ENCODE data around the gene ZNF462. TPM values are rescaled to one million over a fixed set of nuclear protein-coding genes. Genes with fewer than 3 reads are reported as not detected.
A peak's percentile ranks its signal among the peaks of the same experiment; 100 is the strongest.

ZNF462 gene
- total RNA-seq, 4 donors from 2014 or later, result 18.6 to 37.1 (median 27.3) TPM

DNA sequence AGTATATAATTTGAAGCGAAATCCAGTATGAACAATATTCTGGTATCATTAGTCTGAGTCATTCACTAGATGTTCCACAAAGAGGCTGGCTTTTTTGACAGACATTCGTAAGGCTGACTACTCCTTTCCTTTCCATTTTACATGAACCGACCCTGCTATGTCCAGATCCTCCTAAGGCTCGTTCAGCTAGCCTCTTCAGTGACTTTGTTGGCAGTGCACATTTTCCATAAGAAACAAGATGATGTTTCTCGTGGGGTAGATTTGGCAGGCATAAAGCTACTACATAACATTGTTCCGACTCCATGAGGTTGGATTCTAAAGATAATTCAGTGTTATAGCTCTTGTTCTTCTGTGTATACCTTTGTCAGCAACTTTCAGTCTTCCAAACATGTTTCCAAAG is 49.0 kb downstream of the ZNF462 start:
- TF ChIP-seq, protein P1, sequence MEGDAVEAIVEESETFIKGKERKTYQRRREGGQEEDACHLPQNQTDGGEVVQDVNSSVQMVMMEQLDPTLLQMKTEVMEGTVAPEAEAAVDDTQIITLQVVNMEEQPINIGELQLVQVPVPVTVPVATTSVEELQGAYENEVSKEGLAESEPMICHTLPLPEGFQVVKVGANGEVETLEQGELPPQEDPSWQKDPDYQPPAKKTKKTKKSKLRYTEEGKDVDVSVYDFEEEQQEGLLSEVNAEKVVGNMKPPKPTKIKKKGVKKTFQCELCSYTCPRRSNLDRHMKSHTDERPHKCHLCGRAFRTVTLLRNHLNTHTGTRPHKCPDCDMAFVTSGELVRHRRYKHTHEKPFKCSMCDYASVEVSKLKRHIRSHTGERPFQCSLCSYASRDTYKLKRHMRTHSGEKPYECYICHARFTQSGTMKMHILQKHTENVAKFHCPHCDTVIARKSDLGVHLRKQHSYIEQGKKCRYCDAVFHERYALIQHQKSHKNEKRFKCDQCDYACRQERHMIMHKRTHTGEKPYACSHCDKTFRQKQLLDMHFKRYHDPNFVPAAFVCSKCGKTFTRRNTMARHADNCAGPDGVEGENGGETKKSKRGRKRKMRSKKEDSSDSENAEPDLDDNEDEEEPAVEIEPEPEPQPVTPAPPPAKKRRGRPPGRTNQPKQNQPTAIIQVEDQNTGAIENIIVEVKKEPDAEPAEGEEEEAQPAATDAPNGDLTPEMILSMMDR (IDR thresholded peaks at IDR 0.05), result no peak
- no peak for TF ChIP-seq EP300 (IDR thresholded peaks at IDR 0.05)
- TF ChIP-seq POLR2A (IDR thresholded peaks at IDR 0.05), result no peak
- WGBS, 2 donors, result 80 to 82% methylated on average over 6 of the region's 6 CpGs
- no peak for DNase-seq (ENCODE audit: low spot score in 2 of 2)

DNA sequence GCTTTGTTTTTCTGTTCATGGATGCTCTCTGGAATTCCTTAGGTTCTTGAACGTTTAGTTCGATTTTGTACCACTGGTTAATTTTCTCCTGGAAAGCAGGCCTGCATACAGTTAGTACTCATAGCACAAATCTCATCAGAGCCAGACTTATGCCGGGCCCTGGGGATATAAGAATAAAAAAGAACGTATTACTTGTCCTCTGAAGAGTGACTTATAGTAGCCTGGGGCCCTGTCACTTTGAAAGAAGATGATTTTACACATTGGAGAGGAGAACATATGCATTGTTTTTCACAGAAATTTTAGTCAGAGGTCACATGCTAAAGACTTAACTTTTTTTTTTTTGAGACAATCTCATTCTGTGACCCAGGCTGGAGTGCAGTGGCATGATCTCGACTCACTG is 50.3 kb downstream of the ZNF462 start:
- 50 to 54% methylated on average over 5 of the region's 5 CpGs for WGBS, 2 donors
- DNase-seq (ENCODE audit: low spot score in 2 of 2), result no peak
- no peak for TF ChIP-seq POLR2A (IDR thresholded peaks at IDR 0.05)
- TF ChIP-seq, protein P1 (IDR thresholded peaks at IDR 0.05), result no peak
- TF ChIP-seq EP300 (IDR thresholded peaks at IDR 0.05), result no peak
- H3K27me3 ChIP-seq, result no peaks in the 10 kb centered on the region
- no peak overlapping the region for H3K4me3 ChIP-seq
- peaks cover 0 to 23% (median 8%) of the 10 kb centered on the region in 4 donors for H3K4me1 ChIP-seq
- no peaks in the 10 kb centered on the region for H3K36me3 ChIP-seq
- H3K9me3 ChIP-seq, result no peaks in the 10 kb centered on the region
- H3K27ac ChIP-seq, result peak overlapping the region in 1 of 4 donors; percentile 19

More for the DNA sequence above, 49.0 kb downstream of the ZNF462 start:
- Histone ChIP-seq H3K27me3 (no peaks in the 10 kb centered on the region), H3K27ac (no peak overlapping the region), H3K4me3 (no peak overlapping the region), H3K4me1 (peaks cover 0 to 16% (median 5%) of the 10 kb centered on the region in 4 donors), H3K9me3 (peaks cover 0 to 3% (median 0%) of the 10 kb centered on the region in 4 donors), H3K36me3 (no peaks in the 10 kb centered on the region)

DNA sequence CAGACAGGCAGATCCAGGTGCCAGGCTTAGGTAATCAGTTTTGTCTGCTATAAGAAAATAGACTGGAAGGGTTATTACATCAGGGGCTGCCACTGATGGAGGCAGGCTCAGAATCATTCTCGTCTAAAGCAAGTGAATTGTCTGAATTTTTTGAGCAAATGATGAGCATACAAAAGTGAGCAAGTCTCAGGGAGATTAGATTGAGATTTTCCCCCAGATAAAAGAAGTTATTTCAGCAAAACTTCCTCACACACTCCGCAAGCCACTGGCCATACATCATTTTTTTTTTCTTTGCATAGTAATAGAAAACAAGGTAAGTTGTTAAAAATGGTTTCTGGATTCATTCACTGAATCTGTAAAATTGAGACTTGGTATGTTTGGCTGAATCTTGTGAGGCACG is 52.9 kb downstream of the ZNF462 start:
- no peaks in the 10 kb centered on the region for H3K27me3 ChIP-seq
- 68 to 79% methylated on average over 3 of the region's 3 CpGs for WGBS, 2 donors
- no peak for TF ChIP-seq POLR2A (IDR thresholded peaks at IDR 0.05)
- TF ChIP-seq, protein P1 (IDR thresholded peaks at IDR 0.05), result no peak
- TF ChIP-seq EP300 (IDR thresholded peaks at IDR 0.05), result no peak
- no peaks in the 10 kb centered on the region for H3K9me3 ChIP-seq
- DNase-seq (ENCODE audit: low spot score in 2 of 2), result no peak
- H3K4me1 ChIP-seq, result peaks cover 0 to 36% (median 15%) of the 10 kb centered on the region in 4 donors
- H3K27ac ChIP-seq, result peak overlapping the region in 2 of 4 donors; percentile 42 to 50
- no peaks in the 10 kb centered on the region for H3K36me3 ChIP-seq
- no peak overlapping the region for H3K4me3 ChIP-seq

DNA sequence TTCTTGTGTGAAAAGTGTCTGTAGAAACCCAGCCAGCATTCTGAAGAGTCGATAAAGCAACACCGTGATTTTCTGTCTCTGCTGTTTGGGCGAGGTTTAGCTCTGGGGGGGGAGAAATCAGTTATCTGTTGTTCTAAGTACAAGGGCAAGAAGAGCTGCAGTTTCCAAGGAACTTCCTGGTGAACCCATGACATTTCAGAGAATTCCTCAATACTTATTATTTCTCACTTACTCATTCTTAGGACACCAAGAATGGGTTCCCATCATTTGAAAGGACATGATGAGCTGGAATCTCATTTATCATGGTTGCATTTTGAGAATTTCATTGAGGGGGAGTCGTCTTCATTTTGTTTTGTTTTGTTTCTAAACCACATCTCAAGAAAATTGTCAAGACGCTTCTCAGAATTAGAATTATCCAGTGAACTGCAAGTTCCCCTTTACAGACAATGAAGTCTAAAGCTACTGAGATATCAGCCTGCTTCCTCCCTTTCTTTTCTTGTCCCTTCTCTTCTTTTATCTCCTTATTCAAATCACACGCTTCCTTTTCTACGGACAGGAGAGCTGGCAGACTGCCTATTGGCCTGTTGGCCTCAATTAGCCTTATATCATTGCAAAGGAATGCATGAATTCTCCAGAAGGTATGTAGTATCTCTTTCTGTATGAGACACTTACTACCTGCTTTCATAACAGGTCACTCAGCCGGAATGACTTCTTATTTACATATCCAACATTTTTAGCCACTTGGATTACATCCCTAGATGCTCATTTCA is 53.7 kb downstream of the ZNF462 start:
- no peak overlapping the region for H3K4me3 ChIP-seq
- no peaks in the 10 kb centered on the region for H3K36me3 ChIP-seq
- H3K4me1 ChIP-seq, result peaks cover 0 to 44% (median 20%) of the 10 kb centered on the region in 4 donors
- no peaks in the 10 kb centered on the region for H3K9me3 ChIP-seq
- H3K27ac ChIP-seq, result peak overlapping the region in 2 of 4 donors; percentile 42 to 50
- peak in 1 of 2 donors; percentile 20 for DNase-seq (ENCODE audit: low spot score in 2 of 2)
- H3K27me3 ChIP-seq, result no peaks in the 10 kb centered on the region
- TF ChIP-seq POLR2A (IDR thresholded peaks at IDR 0.05), result no peak
- TF ChIP-seq, protein P1 (IDR thresholded peaks at IDR 0.05), result no peak
- no peak for TF ChIP-seq EP300 (IDR thresholded peaks at IDR 0.05)
- 36 to 38% methylated on average over 8 of the region's 8 CpGs for WGBS, 2 donors

DNA sequence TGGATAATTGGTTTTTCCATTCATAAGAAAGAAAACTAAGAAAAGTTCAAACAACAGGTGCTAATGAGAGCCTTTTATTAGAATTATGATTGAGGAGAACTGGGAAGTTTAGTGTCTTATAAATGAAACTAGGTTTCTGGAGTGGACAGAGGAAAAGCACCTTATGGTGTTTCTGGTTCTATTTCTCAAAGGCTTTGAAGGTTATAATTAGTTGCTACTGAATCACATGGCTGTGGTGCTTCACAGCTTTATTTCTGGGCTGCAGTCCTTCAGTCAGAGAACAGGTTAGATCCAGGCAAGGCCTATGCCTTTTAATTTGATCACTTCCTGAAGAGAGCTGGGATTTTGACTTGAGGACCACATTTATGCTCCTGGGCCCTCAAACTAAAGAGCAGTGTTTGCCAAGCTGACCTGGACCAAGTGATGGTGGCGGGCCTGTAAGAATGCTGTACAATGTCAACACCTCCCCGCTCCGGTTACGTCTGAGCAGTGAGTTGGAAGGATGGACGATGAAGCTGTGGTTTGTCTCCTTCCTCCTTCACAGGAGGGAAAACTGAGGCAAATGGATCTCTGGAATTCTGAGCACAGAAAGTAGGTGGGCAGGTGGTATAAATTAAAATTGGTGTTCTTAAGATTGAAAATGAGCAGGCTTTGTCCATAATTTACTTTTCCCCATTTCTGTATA is 56.0 kb downstream of the ZNF462 start:
- Histone ChIP-seq H3K9me3 (no peaks in the 10 kb centered on the region), H3K36me3 (peaks cover 0 to 5% (median 0%) of the 10 kb centered on the region in 3 donors), H3K4me3 (no peak overlapping the region), H3K27ac (peak overlapping the region in 2 of 4 donors; percentile 88 to 89), H3K27me3 (no peaks in the 10 kb centered on the region), H3K4me1 (peaks cover 0 to 63% (median 30%) of the 10 kb centered on the region in 4 donors)
- no peak for DNase-seq (ENCODE audit: low spot score in 2 of 2)
- whole genome bisulfite sequencing, 2 donors, result 94 to 96% methylated on average over 5 of the region's 5 CpGs
- TF ChIP-seq, protein P1 (IDR thresholded peaks at IDR 0.05), result no peak
- TF ChIP-seq EP300 (IDR thresholded peaks at IDR 0.05) (no peak), POLR2A (IDR thresholded peaks at IDR 0.05) (no peak)

Data from tibial nerve (tissue), 4 donors.